Measurements from ENCODE around the gene GEMIN2.

- TF ChIP-seq CTCF (IDR thresholded peaks at IDR 0.05): no peak
- no peak for TF ChIP-seq POLR2A (IDR thresholded peaks at IDR 0.05)
- no peak for TF ChIP-seq POLR2AphosphoS5 (IDR thresholded peaks at IDR 0.05)
These were observed 14.4 kb upstream of the GEMIN2 start for GRCh38 chr14:39099748-39100147.

All from breast epithelium (tissue), 3 donors.